Measurements from ENCODE around the gene LPGAT1.

DNA sequence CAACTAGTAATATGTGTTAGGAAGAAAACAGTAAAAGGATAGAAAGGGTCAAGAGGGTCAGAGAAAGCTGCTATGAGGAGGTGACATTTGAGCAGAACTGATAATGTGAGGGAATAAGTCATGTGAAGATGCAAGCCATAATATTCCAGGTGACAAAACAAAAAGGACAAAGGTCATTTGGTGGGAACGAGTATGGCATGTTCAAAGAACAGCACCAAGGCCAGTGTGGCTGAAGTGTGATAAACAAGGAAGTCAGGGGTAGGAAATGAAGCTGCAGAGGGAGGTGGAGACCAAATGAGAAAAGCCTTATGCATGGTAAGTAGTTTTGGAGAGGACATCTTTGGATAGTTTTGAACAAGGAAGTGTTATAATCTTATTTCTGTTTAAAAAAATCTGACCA lies 46.7 kb downstream of the LPGAT1 start:
- TF ChIP-seq POLR2AphosphoS5 (IDR thresholded peaks at IDR 0.05; ENCODE audit: borderline replicate concordance, low read depth, low read length) (no peak), FOXP2 (optimal IDR thresholded peaks at IDR 0.05; ENCODE audit: control extremely low read depth, extremely low read length, insufficient read depth) (no peak)
